Fibroblast of the aortic adventitia (primary cell): ENCODE measurements around the gene MED29. TPM values are rescaled to one million over a fixed set of nuclear protein-coding genes. Genes with fewer than 3 reads are reported as not detected.

Experiments
- DNase-seq: peaks from one replicate; pipeline ENCODE4 v3.0.0-alpha.2; 2010; ENCODE audit warnings: low read depth
- H3K4me3 ChIP-seq: 2 replicates; pipeline ENCODE4 v1.5.1; 2011; ENCODE audit warnings: low read depth, mild to moderate bottlenecking, control low read depth, low read length, moderate library complexity
- total RNA-seq: library from RNA; depleted of rRNA; stranded (reverse); fragments of >200 nt; gene quantifications from 2 replicates; pipeline ENCODE4 v1.2.3, GENCODE V29; 2012; ENCODE audit warnings: low replicate concordance
- TF ChIP-seq, protein P1 (sequence below): IDR thresholded peaks from 2 replicates; pipeline ENCODE4 v1.5.1; 2011; ENCODE audit warnings: mild to moderate bottlenecking, low read length, control low read depth, inconsistent platforms; ENCODE audit not compliant: insufficient read depth

The MED29 gene
- total RNA-seq, 1 donor: 25.7 TPM

DNA sequence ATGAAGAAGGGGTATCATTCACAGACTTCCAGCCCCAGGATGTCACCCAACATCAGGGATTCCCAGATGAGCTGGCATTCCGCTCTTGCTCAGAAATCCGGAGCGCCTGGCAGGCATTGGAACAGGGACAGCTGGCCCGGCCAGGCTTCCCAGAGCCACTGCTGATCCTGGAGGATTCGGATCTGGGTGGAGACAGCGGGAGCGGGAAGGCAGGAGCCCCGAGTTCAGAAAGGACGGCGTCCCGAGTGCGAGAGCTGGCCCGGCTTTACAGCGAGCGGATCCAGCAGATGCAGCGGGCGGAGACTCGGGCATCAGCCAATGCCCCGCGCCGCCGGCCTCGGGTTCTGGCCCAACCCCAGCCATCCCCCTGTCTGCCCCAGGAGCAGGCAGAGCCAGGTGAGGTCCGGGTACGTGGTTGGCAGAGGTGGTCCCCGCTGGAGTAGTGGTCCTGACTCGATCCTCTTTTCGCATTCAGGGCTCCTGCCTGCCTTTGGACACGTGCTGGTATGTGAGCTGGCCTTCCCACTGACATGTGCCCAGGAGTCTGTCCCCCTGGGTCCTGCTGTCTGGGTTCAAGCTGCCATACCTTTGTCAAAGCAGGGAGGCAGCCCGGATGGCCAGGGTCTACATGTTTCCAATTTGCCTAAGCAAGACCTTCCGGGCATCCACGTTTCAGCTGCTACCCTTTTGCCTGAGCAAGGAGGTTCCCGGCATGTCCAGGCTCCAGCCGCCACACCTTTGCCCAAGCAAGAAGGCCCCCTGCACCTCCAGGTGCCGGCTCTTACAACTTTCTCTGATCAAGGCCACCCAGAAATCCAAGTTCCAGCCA, 32.3 kb downstream of the MED29 start:
- TF ChIP-seq, protein P1, sequence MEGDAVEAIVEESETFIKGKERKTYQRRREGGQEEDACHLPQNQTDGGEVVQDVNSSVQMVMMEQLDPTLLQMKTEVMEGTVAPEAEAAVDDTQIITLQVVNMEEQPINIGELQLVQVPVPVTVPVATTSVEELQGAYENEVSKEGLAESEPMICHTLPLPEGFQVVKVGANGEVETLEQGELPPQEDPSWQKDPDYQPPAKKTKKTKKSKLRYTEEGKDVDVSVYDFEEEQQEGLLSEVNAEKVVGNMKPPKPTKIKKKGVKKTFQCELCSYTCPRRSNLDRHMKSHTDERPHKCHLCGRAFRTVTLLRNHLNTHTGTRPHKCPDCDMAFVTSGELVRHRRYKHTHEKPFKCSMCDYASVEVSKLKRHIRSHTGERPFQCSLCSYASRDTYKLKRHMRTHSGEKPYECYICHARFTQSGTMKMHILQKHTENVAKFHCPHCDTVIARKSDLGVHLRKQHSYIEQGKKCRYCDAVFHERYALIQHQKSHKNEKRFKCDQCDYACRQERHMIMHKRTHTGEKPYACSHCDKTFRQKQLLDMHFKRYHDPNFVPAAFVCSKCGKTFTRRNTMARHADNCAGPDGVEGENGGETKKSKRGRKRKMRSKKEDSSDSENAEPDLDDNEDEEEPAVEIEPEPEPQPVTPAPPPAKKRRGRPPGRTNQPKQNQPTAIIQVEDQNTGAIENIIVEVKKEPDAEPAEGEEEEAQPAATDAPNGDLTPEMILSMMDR: no peak
- no peak overlapping the region for H3K4me3 ChIP-seq
- no peak for DNase-seq

- no peak overlapping the region for H3K4me3 ChIP-seq
- no peak for DNase-seq
- TF ChIP-seq, protein P1: no peak
These were observed 33.8 kb downstream of the MED29 start for GRCh38 chr19:39424934-39425333.

GRCh38 chr19:39425744-39426143, 34.6 kb downstream of the MED29 start:
- no peak overlapping the region for H3K4me3 ChIP-seq
- DNase-seq: no peak
- TF ChIP-seq, protein P1: no peak

- TF ChIP-seq, protein P1: no peak
- DNase-seq: no peak
- H3K4me3 ChIP-seq: no peak overlapping the region
These were observed 35.0 kb downstream of the MED29 start for GRCh38 chr19:39426170-39426569.

- TF ChIP-seq, protein P1: no peak
- DNase-seq: no peak
- H3K4me3 ChIP-seq: no peak overlapping the region
These were observed 36.5 kb downstream of the MED29 start for GRCh38 chr19:39427707-39428106.

DNA sequence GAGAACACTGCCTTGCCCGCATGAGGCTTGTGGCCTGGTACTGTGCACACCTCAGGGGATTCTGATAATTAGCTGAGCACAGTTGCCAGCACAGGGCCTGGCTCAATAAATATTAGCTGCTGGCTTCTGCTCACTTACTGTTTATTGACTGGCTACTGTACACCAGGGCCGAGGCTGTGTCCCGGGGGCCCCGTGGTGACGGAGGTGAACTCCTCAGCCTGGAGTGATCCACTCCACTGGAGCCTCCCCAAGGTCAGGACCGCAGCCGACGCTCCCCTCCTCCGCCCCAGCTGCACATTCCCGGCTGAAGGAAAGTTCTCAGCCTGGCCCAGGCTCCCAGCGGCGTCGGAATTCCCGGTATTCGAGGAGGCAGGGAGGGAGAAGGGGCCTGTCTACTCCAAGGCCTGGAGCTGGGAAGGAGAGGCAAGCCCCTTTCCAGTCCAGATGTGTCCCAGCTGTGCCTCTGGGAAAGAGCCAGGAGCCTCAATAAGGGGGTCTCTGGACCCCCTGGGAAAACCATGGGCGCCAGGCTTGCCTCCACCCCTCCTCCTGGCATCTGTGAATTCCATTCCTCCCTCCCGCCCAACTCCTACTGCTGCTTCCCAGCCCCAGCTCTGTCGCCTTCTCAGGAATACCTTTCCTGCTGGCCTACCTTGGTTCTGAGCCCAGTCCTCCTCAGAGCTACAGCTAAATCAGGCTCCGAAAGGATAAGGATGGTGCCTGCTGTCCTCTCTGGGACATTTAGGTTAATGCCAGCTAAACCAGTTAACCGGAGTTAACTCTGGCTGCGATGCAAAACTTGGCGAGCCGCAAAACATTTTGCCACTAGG, 37.3 kb downstream of the MED29 start:
- H3K4me3 ChIP-seq: no peak overlapping the region
- DNase-seq: peak; percentile 87
- TF ChIP-seq, protein P1: no peak
